Measurements from ENCODE around the gene GZMM.

Gene GZMM

GRCh38 chr19:567296-567900 lies 23.5 kb downstream of the GZMM start:
- DNase-seq = no peak

GRCh38 chr19:570251-570686 lies 26.4 kb downstream of the GZMM start:
- DNase-seq = peak; percentile 11

- peak; percentile 73 for DNase-seq
Observed at GRCh38 chr19:570937-571565, 27.2 kb downstream of the GZMM start.

- DNase-seq = peak; percentile 17
Observed at GRCh38 chr19:571566-571974, 27.7 kb downstream of the GZMM start.

- peak; percentile 99 for DNase-seq
Observed at GRCh38 chr19:572140-572742, 28.4 kb downstream of the GZMM start, which contains the start of gene BSG. BSG (plus strand) TSS chr19:572596; CDS start chr19:572635, 39 bp downstream.

- peak; percentile 20 for DNase-seq
Observed at GRCh38 chr19:572743-573518, 29.1 kb downstream of the GZMM start.

GRCh38 chr19:573519-573825 lies 29.6 kb downstream of the GZMM start:
- DNase-seq = no peak

- no peak for DNase-seq
Observed at GRCh38 chr19:574658-575526, 31.0 kb downstream of the GZMM start.

GRCh38 chr19:575527-576506 lies 32.0 kb downstream of the GZMM start:
- no peak for DNase-seq

GRCh38 chr19:576768-577438 lies 33.0 kb downstream of the GZMM start:
- no peak for DNase-seq

- DNase-seq = no peak
Observed at GRCh38 chr19:577439-578392, 33.9 kb downstream of the GZMM start.

GRCh38 chr19:579111-579841 lies 35.4 kb downstream of the GZMM start:
- no peak for DNase-seq

- DNase-seq = no peak
Observed at GRCh38 chr19:579842-580155, 35.9 kb downstream of the GZMM start.

GRCh38 chr19:580274-580835 lies 36.5 kb downstream of the GZMM start:
- no peak for DNase-seq

- DNase-seq = no peak
Observed at GRCh38 chr19:581399-582111, 37.7 kb downstream of the GZMM start.

- peak; percentile 39 for DNase-seq
Observed at GRCh38 chr19:582497-583197, 38.8 kb downstream of the GZMM start.

GRCh38 chr19:583198-583967 lies 39.5 kb downstream of the GZMM start:
- no peak for DNase-seq
